ENCODE measurements around the gene RMND1.
A peak's percentile ranks its signal among the peaks of the same experiment; 100 is the strongest.
"Not testable (repeated sequence)": the region's sequence is repeated elsewhere in the genome, so short reads cannot be mapped to it uniquely, and the experiment has no call there.

Gene RMND1

DNA sequence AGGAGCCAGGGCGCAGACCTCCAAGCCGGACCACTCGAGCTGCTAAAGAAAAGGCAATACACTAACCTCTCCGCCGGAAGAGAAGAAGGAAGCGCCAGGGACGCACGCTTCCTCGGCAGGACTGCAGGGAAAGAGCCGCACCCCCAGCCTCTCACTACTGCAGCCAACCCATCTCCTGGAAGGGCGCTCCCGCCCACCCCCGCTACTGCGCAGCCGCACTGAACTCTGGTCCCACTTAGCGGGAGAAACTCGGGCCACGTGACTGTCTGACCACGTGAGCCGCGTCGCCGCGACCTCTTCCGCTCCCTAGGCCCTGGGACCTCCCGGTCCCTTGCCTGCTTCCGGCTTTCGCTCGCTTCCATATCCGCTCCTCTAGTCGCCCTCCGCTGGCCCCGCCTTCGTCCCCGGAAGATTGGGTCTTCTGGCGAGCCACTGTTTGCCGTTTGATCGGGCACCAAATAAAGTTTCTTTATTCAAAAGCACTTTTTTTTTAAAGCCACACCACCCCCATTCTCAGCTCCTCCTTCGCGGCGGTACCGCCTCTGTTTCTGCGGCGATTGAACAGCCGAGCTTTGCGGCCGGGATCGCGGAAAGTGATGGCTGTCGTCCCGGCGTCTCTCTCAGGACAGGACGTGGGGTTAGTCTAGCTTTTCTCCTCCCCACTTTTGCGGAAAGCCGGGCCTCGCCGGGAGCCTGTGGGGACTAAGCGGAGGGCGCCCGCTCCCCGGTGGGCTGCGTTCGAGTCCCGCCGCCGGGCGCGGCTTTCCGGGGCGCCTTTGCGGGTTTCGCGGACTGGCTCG lies at the start of gene RMND1:
Gene RMND1 (minus strand): TSS at position 177 of the 800 bp plus-strand sequence. CDS start 6,315 bp downstream, outside the sequence.
- peak; percentile 100 for DNase-seq (ENCODE audit: low spot score)

GRCh38 chr6:151499551-151499950 lies 47.6 kb upstream of the RMND1 start:
- no peak for DNase-seq (ENCODE audit: low spot score)

DNA sequence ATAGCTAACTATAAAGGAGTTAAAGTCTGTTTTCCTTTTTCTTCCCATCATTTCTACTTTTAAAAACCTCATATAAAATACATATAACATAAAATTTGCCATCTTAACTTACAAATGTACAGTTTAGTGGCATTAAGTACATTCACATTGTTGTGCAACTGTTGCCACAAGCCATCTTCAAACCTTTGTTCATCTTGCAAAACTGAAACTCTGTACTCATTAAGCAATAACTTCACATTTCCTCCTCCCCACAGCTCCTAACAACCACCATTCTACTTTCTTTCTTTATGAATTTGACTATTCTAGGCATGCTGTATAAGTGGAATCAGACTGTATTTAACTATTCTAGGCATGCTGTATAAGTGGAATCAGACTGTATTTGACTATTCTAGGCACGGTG lies 46.4 kb upstream of the RMND1 start:
- DNase-seq (ENCODE audit: low spot score) = no peak

DNA sequence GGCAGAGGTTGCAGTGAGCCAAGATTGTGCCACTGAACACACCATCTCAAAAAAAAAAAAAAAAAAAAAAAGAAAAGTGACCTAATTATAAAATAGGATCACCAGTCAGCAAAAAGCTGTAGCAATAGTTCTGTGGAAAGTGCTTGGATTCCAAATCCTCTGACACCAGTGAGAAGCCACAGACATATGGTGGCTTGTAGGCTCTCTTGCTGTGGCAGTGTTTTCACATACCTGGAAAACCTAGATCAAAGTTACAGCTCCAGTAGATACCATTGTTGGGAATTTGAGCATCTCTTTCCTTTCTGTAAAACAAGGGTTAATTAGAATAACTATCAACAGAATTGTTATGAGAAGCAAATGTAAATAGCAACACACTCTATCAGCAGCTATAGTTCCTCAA lies 46.0 kb upstream of the RMND1 start:
- no peak for DNase-seq (ENCODE audit: low spot score)

DNA sequence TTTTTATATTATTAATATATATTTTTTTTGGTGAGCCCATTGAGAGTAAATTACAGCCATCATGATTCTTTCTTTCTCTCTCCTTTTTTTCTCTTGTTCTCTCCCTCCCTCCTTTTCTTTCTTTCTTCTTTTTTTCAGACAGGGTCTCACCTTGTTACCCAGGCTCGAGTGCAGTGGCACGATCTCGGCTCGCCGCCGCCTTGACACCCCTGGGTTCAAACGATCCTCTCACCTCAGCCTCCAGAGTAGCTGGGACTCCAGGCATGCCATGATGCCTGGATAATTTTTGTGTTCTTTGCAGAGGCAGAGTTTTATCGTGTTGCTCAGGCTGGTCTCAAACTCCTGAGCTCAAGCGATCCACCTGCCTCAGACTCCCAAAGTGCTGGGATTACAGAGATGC lies 43.5 kb upstream of the RMND1 start:
- DNase-seq (ENCODE audit: low spot score) = no peak

- no peak for DNase-seq (ENCODE audit: low spot score)
These were observed 43.0 kb upstream of the RMND1 start for GRCh38 chr6:151494936-151495320.

GRCh38 chr6:151494235-151494935 lies 42.5 kb upstream of the RMND1 start:
- DNase-seq (ENCODE audit: low spot score) = no peak

- no peak for DNase-seq (ENCODE audit: low spot score)
These were observed 41.9 kb upstream of the RMND1 start, which contains the start of gene CCDC170 for GRCh38 chr6:151493804-151494234. Gene CCDC170 (plus strand): TSS chr6:151494017. CDS start chr6:151494129, 112 bp downstream.

- no peak for DNase-seq (ENCODE audit: low spot score)
These were observed 41.4 kb upstream of the RMND1 start for GRCh38 chr6:151493161-151493803.

DNA sequence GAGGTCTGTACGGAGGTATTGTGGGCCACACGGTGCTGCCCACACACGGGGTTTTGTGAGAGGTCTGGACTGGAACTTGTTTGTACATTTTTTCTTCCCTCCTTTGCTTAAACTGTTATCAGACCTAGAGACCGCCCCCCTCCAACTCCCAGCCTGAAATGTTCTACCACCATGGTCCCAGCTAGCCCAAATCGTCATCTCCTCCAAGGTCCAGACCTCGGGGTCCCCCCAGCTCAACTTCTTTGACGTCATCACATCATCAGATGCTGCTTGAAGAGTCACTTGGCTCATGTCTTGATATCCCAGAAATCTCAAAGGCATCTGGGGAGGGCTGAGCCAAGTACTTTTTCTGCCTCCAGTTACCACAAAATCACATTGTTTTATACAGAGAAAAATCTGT lies 39.1 kb upstream of the RMND1 start:
- no peak for DNase-seq (ENCODE audit: low spot score)

DNA sequence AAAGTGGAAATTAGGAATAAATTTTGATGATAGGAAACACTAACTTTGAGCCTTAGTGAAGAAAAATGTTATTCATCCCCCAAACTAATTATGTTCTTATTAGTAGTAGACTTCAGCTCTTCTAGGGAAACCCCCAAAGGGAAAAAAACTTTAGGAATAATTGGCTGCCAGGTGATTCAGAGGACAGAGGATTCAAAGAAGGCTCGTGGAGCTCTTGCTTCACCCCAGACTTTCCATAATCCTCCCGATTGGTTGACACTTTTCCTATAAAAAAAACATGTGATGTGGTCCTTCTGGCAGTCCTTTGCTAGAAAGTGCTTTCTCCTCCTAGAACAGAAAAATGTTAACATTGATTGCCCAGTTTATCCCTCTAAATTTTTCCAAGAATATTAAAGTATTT lies 36.3 kb upstream of the RMND1 start:
- no peak for DNase-seq (ENCODE audit: low spot score)

DNA sequence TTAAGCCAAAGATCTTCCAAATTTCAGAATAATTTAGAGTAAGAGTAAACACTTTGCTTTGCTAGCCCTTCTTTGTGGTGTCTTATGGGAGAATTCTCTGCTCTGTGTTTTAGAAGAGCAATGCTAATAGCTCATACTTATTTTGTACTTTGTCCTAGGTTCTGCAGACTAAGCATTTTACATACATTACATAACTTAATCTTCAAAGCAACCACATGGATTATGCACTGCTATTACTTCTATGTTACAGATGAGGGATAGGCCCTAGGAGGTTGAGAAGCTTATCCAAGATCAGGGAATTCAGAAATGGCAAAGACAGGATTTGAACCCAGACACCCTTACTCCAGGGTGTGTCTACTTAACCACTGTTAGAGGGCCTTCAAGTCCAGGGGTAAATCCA lies 32.1 kb upstream of the RMND1 start:
- DNase-seq (ENCODE audit: low spot score) = no peak

DNA sequence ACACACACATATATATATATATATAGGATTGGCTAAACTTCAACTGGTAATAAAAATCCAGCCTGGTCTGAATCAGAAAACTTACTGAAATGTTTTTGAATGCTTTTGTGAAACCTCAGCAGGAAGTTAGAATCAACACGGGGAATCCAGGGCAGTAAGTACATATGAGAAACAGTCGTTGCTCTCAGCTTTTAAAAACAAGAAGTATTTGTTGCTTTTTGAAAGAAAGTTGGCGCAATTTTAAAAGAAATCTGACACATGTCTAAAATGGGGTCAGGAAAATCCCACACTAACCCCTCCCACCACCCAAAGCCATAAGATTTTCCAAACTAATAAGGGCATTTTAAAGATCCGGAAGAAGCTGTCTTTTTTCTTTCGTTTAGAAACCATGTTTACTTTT lies 30.4 kb upstream of the RMND1 start:
- peak; percentile 20 for DNase-seq (ENCODE audit: low spot score)

- peak; percentile 14 for DNase-seq (ENCODE audit: low spot score)
These were observed 29.9 kb upstream of the RMND1 start for GRCh38 chr6:151481786-151482185.

DNA sequence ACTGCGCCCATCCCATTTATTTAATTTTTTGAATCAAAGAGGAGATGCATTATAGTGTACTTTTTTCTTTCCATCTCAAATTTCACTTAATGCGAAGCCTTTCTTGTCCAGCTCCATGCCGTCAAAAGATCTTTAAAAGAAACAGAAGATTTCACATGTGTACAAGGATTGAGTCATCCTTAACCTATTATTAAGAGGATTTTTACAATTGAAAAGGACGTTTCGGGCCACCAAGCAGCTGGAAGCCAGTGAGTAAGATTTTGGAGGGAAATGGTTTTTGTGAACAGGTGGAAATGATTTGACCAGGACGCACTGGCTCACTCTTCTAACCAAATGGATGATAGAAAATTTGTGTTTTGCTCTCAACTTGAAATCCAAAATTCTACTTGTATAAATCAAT lies 26.7 kb upstream of the RMND1 start:
- no peak for DNase-seq (ENCODE audit: low spot score)

GRCh38 chr6:151477726-151478125 lies 25.8 kb upstream of the RMND1 start:
- no peak for DNase-seq (ENCODE audit: low spot score)

GRCh38 chr6:151475653-151476523 lies 24.0 kb upstream of the RMND1 start:
- DNase-seq (ENCODE audit: low spot score) = peak; percentile 54

DNA sequence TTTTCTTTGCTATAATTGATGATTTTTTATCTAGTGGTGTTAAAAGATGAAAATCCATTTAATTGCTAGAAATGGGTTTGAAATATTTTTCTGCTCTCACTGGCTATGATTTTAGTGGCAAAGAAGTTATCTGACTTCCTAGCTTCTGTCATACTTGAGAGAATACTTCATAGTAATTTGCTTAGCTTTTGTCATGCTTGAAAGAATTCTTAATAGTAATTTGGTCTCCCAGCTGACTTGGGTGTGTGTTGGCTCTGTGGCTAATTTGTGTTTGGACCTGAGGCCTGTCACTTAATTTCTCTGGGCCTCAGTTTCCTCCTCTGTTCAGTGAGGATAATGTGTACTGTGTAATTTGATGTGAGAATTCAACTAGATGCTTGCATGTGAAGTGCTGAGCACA lies 12.8 kb upstream of the RMND1 start:
- DNase-seq (ENCODE audit: low spot score) = no peak

- no peak for DNase-seq (ENCODE audit: low spot score)
These were observed 9.7 kb upstream of the RMND1 start for GRCh38 chr6:151461673-151462072.

GRCh38 chr6:151455751-151456398 lies 3.9 kb upstream of the RMND1 start:
- DNase-seq (ENCODE audit: low spot score) = not testable (repeated sequence)

DNA sequence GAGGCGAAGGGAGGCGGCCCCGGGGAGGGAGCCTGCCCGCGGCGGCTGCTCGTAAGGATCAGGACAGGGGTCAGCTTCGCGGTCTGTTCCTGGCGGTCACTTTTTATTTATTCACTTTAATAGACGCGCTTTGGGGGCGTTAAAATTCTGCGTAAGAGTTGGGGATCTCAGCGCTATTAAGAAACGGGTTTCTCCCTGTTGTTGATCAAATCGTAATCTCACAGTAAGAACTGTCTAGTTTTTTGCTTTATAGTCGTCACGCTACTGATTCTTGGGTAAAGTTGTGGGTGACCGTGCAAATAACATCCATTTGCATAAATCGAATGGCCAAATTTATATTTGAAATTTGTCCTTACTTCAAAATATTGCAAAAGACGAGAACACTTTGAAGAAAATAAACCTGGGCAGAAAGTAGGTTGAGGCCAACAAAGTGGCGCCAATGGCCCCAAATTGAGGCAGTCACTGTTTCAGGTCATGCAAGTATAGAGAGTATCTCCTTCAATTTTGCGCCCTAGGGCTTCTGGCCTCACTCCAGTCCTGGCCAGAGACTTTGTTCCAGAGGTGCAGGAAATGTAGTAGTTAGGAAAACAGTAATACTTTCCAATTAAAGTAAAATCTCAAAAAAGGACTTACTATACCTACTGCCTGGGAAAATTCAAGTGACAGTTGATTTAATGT lies 963 bp upstream of the RMND1 start:
- peak; percentile 31 for DNase-seq (ENCODE audit: low spot score)

Data from pons (tissue), 1 donor.